Measurements from ENCODE around the gene AP3B1. TPM values are rescaled to one million over a fixed set of nuclear protein-coding genes. Genes with fewer than 3 reads are reported as not detected.

Gene AP3B1
- total and polyA plus RNA-seq, 2 experiments from 2014 or later, result 32.1 to 46.3 TPM

DNA sequence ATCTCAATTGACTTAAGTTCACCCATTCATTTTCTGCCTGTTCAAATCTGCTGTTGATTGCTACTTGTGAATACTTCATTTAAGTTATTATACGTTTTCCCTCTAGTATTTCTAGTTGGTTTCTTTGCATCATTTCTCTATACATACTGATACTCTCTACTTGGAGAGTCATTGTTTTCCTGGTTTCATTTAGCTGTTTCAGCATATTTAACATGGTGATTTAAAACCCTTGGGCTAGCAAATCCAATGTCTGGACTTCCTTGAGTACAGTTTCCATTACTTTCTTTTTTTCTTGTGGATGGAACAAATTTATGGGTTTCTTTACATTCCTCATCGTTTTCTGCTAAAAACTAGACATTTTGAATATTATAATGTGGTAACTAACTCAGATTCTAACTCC is 90.7 kb downstream of the AP3B1 start:
- no peaks in the 10 kb centered on the region for H3F3A ChIP-seq (replicated peaks; ENCODE audit: low read depth)
- Mint-ChIP-seq H3K9me3 (no peaks in the 10 kb centered on the region; the same call in 2 of the 3 replicates), H3K27ac (no peak overlapping the region), H3K27me3 (ENCODE audit: insufficient read depth, low read depth, poor library complexity) (no peaks in the 10 kb centered on the region), H3K4me1 (no peaks in the 10 kb centered on the region), H3K36me3 (ENCODE audit: low read depth) (peaks cover 49% of the 10 kb centered on the region), H3K4me3 (no peak overlapping the region)
- H3K79me2 ChIP-seq (replicated peaks; ENCODE audit: insufficient read depth), result no peaks in the 10 kb centered on the region
- H4K20me1 ChIP-seq (replicated peaks; ENCODE audit: insufficient read depth), result no peaks in the 10 kb centered on the region
- H3K4me3 ChIP-seq, result no peak overlapping the region
- TF ChIP-seq, protein P1, sequence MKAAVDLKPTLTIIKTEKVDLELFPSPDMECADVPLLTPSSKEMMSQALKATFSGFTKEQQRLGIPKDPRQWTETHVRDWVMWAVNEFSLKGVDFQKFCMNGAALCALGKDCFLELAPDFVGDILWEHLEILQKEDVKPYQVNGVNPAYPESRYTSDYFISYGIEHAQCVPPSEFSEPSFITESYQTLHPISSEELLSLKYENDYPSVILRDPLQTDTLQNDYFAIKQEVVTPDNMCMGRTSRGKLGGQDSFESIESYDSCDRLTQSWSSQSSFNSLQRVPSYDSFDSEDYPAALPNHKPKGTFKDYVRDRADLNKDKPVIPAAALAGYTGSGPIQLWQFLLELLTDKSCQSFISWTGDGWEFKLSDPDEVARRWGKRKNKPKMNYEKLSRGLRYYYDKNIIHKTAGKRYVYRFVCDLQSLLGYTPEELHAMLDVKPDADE (IDR thresholded peaks at IDR 0.05), result no peak
- TF ChIP-seq ZNF331 (CRISPR knock-in tag; IDR thresholded peaks at IDR 0.05; ENCODE audit: low read depth), result no peak
- DNase-seq (ENCODE audit: low spot score), result no peak
- H3K9me2 ChIP-seq (ENCODE audit: insufficient read depth), result no peaks in the 10 kb centered on the region; the same call in 1 of the 2 replicates
- no peak for ATAC-seq
- no peaks in the 10 kb centered on the region for H3K4me1 ChIP-seq (ENCODE audit: insufficient read depth)
- peaks cover 10% of the 10 kb centered on the region for H3K36me3 ChIP-seq (ENCODE audit: insufficient read depth)
- no peak overlapping the region for H2AFZ ChIP-seq
- no peaks in the 10 kb centered on the region for H3K27me3 ChIP-seq (ENCODE audit: insufficient read depth)
- no peak overlapping the region for H3K4me2 ChIP-seq
- H3K27ac ChIP-seq (ENCODE audit: low read depth), result no peak overlapping the region

GRCh38 chr5:78190402-78190801 is 104.1 kb downstream of the AP3B1 start:
- no peak for DNase-seq (ENCODE audit: low spot score)
- Mint-ChIP-seq H3K4me3 (no peak overlapping the region), H3K27ac (no peak overlapping the region), H3K9me3 (peaks cover 13% of the 10 kb centered on the region; the same call in 2 of the 3 replicates), H3K27me3 (ENCODE audit: insufficient read depth, low read depth, poor library complexity) (no peaks in the 10 kb centered on the region), H3K4me1 (no peaks in the 10 kb centered on the region), H3K36me3 (ENCODE audit: low read depth) (peaks cover 18% of the 10 kb centered on the region; the same call in 2 of the 3 replicates)
- H4K20me1 ChIP-seq (replicated peaks; ENCODE audit: insufficient read depth), result no peaks in the 10 kb centered on the region
- no peak overlapping the region for H3K27ac ChIP-seq (ENCODE audit: low read depth)
- H3K9me2 ChIP-seq (ENCODE audit: insufficient read depth), result no peaks in the 10 kb centered on the region
- H2AFZ ChIP-seq, result no peak overlapping the region
- no peaks in the 10 kb centered on the region for H3K36me3 ChIP-seq (ENCODE audit: insufficient read depth)
- no peak overlapping the region for H3K4me3 ChIP-seq
- no peak for ATAC-seq
- no peaks in the 10 kb centered on the region for H3K27me3 ChIP-seq (ENCODE audit: insufficient read depth)
- H3F3A ChIP-seq (replicated peaks; ENCODE audit: low read depth), result no peaks in the 10 kb centered on the region
- H3K79me2 ChIP-seq (replicated peaks; ENCODE audit: insufficient read depth), result no peaks in the 10 kb centered on the region
- no peaks in the 10 kb centered on the region for H3K4me1 ChIP-seq (ENCODE audit: insufficient read depth)
- H3K4me2 ChIP-seq, result no peak overlapping the region
- TF ChIP-seq NANOG (IDR thresholded peaks at IDR 0.05; ENCODE audit: borderline replicate concordance) (no peak), ZNF331 (CRISPR knock-in tag; IDR thresholded peaks at IDR 0.05; ENCODE audit: low read depth) (no peak), ZNF114 (CRISPR knock-in tag; IDR thresholded peaks at IDR 0.05) (no peak), EZH2 (IDR thresholded peaks at IDR 0.05; ENCODE audit: low read depth, unreplicated experiment) (no peak), STAT1 (IDR thresholded peaks at IDR 0.05; ENCODE audit: unreplicated experiment) (no peak), EZH2phosphoT487 (IDR thresholded peaks at IDR 0.05; ENCODE audit: unreplicated experiment) (no peak), POLR2AphosphoS5 (IDR thresholded peaks at IDR 0.05; ENCODE audit: low read depth) (no peak)
- TF ChIP-seq, protein P2, sequence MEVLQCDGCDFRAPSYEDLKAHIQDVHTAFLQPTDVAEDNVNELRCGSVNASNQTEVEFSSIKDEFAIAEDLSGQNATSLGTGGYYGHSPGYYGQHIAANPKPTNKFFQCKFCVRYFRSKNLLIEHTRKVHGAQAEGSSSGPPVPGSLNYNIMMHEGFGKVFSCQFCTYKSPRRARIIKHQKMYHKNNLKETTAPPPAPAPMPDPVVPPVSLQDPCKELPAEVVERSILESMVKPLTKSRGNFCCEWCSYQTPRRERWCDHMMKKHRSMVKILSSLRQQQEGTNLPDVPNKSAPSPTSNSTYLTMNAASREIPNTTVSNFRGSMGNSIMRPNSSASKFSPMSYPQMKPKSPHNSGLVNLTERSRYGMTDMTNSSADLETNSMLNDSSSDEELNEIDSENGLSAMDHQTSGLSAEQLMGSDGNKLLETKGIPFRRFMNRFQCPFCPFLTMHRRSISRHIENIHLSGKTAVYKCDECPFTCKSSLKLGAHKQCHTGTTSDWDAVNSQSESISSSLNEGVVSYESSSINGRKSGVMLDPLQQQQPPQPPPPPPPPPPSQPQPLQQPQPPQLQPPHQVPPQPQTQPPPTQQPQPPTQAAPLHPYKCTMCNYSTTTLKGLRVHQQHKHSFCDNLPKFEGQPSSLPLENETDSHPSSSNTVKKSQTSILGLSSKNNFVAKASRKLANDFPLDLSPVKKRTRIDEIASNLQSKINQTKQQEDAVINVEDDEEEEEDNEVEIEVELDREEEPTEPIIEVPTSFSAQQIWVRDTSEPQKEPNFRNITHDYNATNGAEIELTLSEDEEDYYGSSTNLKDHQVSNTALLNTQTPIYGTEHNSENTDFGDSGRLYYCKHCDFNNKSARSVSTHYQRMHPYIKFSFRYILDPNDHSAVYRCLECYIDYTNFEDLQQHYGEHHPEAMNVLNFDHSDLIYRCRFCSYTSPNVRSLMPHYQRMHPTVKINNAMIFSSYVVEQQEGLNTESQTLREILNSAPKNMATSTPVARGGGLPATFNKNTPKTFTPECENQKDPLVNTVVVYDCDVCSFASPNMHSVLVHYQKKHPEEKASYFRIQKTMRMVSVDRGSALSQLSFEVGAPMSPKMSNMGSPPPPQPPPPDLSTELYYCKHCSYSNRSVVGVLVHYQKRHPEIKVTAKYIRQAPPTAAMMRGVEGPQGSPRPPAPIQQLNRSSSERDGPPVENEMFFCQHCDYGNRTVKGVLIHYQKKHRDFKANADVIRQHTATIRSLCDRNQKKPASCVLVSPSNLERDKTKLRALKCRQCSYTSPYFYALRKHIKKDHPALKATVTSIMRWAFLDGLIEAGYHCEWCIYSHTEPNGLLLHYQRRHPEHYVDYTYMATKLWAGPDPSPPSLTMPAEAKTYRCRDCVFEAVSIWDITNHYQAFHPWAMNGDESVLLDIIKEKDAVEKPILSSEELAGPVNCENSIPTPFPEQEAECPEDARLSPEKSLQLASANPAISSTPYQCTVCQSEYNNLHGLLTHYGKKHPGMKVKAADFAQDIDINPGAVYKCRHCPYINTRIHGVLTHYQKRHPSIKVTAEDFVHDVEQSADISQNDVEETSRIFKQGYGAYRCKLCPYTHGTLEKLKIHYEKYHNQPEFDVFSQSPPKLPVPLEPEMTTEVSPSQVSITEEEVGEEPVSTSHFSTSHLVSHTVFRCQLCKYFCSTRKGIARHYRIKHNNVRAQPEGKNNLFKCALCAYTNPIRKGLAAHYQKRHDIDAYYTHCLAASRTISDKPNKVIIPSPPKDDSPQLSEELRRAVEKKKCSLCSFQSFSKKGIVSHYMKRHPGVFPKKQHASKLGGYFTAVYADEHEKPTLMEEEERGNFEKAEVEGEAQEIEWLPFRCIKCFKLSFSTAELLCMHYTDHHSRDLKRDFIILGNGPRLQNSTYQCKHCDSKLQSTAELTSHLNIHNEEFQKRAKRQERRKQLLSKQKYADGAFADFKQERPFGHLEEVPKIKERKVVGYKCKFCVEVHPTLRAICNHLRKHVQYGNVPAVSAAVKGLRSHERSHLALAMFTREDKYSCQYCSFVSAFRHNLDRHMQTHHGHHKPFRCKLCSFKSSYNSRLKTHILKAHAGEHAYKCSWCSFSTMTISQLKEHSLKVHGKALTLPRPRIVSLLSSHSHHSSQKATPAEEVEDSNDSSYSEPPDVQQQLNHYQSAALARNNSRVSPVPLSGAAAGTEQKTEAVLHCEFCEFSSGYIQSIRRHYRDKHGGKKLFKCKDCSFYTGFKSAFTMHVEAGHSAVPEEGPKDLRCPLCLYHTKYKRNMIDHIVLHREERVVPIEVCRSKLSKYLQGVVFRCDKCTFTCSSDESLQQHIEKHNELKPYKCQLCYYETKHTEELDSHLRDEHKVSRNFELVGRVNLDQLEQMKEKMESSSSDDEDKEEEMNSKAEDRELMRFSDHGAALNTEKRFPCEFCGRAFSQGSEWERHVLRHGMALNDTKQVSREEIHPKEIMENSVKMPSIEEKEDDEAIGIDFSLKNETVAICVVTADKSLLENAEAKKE (CRISPR knock-in tag; IDR thresholded peaks at IDR 0.05), result no peak
- TF ChIP-seq, protein P1 (IDR thresholded peaks at IDR 0.05), result no peak
- TF ChIP-seq, protein P3, sequence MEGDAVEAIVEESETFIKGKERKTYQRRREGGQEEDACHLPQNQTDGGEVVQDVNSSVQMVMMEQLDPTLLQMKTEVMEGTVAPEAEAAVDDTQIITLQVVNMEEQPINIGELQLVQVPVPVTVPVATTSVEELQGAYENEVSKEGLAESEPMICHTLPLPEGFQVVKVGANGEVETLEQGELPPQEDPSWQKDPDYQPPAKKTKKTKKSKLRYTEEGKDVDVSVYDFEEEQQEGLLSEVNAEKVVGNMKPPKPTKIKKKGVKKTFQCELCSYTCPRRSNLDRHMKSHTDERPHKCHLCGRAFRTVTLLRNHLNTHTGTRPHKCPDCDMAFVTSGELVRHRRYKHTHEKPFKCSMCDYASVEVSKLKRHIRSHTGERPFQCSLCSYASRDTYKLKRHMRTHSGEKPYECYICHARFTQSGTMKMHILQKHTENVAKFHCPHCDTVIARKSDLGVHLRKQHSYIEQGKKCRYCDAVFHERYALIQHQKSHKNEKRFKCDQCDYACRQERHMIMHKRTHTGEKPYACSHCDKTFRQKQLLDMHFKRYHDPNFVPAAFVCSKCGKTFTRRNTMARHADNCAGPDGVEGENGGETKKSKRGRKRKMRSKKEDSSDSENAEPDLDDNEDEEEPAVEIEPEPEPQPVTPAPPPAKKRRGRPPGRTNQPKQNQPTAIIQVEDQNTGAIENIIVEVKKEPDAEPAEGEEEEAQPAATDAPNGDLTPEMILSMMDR (conservative IDR thresholded peaks at IDR 0.05; ENCODE audit: low read depth in 2 of 2), result no peak

Data from GM23338 (cell line).